Colonic mucosa (tissue), 4 donors: ENCODE results near the gene OGDH. TPM values are rescaled to one million over a fixed set of nuclear protein-coding genes. Genes with fewer than 3 reads are reported as not detected.
"Not testable (repeated sequence)": the region's sequence is repeated elsewhere in the genome, so short reads cannot be mapped to it uniquely, and the experiment has no call there.

Source experiments
- DNase-seq: peaks from one replicate; pipeline ENCODE4 v3.0.0-alpha.2; 2020
- H3K27ac ChIP-seq: fragments of 200-600 bp; one replicate; pipeline ENCODE4 v1.8.0; 2021
- H3K27me3 ChIP-seq: fragments of 200-600 bp; one replicate; pipeline ENCODE4 v1.8.0; 2021
- H3K36me3 ChIP-seq: fragments of 200-600 bp; one replicate; pipeline ENCODE4 v1.8.0; 2021
- H3K4me1 ChIP-seq: fragments of 200-600 bp; one replicate; pipeline ENCODE4 v1.8.0; 2021; ENCODE audit warnings: mild to moderate bottlenecking
- H3K4me3 ChIP-seq: fragments of 200-600 bp; one replicate; pipeline ENCODE4 v1.8.0; 2021
- H3K9ac ChIP-seq, 2 donors: one replicate each; pipeline ENCODE4 v1.7.0; 2013; ENCODE audit warnings: control low read depth in 2 of 2, low read depth in 2 of 2, low read length in 2 of 2
- H3K9me3 ChIP-seq: fragments of 200-600 bp; one replicate; pipeline ENCODE4 v1.8.0; 2021
- intact Hi-C: fragments of 100-400 bp; cut with DNase I; formaldehyde crosslinking; loops from one replicate; pipeline ENCODE4 v1.14.1; 2022
- total RNA-seq, 2 donors: library from RNA; stranded (reverse); fragmentation: NEBNext Ultra II Directional in 1 of 2; extraction: Animal tissue kit (Norgen Biotek cat#: 25700) in 1 of 2; gene quantifications; one replicate each; pipeline ENCODE4 v1.2.1, GENCODE V29; 2021
- TF ChIP-seq, protein P1 (sequence below): fragments of 200-600 bp; IDR thresholded peaks from one replicate; pipeline ENCODE4 v1.8.0; 2022; ENCODE audit warnings: antibody characterized with exemption, mild to moderate bottlenecking
- donor health status: healthy.
- donor health status: DM: no; HTN: no; CAD: no.
- donor health status: DM: no; HTN: no; CAD: no.

OGDH gene
- total RNA-seq, 2 donors from 2014 or later = 142 to 164 TPM

DNA sequence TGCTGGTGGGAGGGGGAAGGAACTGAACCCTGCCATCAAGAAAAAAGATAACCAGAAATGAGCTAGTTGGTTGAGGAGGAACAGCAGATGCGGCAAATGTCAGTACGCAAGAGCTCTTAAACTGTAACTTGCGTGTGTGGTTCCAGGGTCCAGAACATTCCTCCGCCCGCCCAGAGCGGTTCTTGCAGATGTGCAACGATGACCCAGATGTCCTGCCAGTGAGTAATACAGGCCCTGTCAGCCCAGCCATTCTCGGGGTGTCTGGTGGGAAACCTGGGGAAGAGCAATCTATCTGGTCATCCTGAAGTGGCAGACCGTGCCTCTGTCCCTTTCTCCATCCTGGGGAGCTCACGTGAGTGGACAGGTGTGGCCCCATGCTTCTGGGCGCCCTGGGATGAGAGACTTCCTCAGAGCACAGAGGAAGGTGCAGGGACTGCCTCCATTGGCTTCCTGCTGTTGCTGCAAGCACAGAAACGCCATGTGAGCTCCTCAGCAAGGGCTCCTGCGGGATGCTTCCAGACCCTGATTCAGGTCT lies 91.7 kb downstream of the OGDH start:
- H3K9me3 ChIP-seq = no peaks in the 10 kb centered on the region
- H3K4me1 ChIP-seq = no peaks in the 10 kb centered on the region
- TF ChIP-seq, protein P1, sequence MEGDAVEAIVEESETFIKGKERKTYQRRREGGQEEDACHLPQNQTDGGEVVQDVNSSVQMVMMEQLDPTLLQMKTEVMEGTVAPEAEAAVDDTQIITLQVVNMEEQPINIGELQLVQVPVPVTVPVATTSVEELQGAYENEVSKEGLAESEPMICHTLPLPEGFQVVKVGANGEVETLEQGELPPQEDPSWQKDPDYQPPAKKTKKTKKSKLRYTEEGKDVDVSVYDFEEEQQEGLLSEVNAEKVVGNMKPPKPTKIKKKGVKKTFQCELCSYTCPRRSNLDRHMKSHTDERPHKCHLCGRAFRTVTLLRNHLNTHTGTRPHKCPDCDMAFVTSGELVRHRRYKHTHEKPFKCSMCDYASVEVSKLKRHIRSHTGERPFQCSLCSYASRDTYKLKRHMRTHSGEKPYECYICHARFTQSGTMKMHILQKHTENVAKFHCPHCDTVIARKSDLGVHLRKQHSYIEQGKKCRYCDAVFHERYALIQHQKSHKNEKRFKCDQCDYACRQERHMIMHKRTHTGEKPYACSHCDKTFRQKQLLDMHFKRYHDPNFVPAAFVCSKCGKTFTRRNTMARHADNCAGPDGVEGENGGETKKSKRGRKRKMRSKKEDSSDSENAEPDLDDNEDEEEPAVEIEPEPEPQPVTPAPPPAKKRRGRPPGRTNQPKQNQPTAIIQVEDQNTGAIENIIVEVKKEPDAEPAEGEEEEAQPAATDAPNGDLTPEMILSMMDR = no peak
- intact Hi-C loops = no loop called here
- H3K4me3 ChIP-seq = no peak overlapping the region
- H3K27ac ChIP-seq = no peak overlapping the region
- no peaks in the 10 kb centered on the region for H3K27me3 ChIP-seq
- DNase-seq = no peak
- H3K36me3 ChIP-seq = peaks cover 27% of the 10 kb centered on the region
- no peak overlapping the region for H3K9ac ChIP-seq

GRCh38 chr7:44699598-44699997 lies 93.2 kb downstream of the OGDH start:
- H3K9ac ChIP-seq, H3K4me1 ChIP-seq, H3K9me3 ChIP-seq, DNase-seq, H3K27ac ChIP-seq, H3K27me3 ChIP-seq, H3K4me3 ChIP-seq, intact Hi-C loops: not testable (repeated sequence)
- peaks cover 27% of the 10 kb centered on the region for H3K36me3 ChIP-seq

DNA sequence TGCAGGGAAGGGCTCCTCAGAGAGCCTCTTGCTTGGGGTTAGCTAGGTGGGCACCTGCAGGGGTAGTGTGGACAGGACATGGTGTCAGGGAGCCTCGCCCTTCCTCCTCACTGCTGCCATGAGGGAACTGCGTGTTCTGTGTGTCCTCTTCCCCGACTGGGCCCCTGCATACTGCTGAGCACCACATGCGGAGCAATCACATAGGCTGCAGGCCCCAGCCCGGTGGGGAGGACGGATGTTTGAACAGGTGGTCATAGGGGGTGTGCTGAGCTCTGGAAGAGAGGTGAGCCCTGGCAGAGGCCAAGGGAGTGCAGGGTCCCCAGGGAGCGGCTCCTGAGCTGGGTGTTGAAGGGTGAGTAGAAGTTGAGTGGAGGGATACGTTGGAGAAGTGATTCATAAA lies 93.9 kb downstream of the OGDH start:
- Histone ChIP-seq H3K36me3 (peaks cover 27% of the 10 kb centered on the region), H3K4me3 (no peak overlapping the region), H3K27ac (no peak overlapping the region), H3K4me1 (no peaks in the 10 kb centered on the region), H3K27me3 (no peaks in the 10 kb centered on the region), H3K9me3 (no peaks in the 10 kb centered on the region), H3K9ac (no peak overlapping the region)
- TF ChIP-seq, protein P1 = no peak
- intact Hi-C loops = no loop called here
- no peak for DNase-seq

- H3K27ac ChIP-seq, H3K4me1 ChIP-seq, H3K9ac ChIP-seq, H3K9me3 ChIP-seq, H3K27me3 ChIP-seq, DNase-seq, intact Hi-C loops, H3K4me3 ChIP-seq: not testable (repeated sequence)
- peaks cover 20% of the 10 kb centered on the region for H3K36me3 ChIP-seq
Measured at GRCh38 chr7:44703391-44703790, 97.0 kb downstream of the OGDH start.

DNA sequence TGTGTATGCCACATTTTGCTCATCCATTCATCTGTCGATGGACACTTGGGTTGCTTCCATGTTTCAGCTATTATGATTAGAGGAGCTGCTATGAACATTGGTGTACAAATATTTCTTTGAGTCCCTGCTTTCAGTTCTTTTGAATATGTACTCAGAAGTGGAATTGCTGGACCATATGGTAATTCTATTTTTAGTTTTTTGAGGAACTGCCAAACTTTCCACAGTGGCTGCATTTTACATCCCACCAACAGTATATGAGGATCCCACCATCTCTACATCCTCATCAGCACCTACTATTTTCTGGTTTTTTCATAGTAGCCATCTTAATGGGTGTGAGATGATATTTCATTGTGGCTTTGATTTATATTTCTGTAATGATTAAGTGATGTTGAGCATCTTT lies 97.5 kb downstream of the OGDH start:
- no peaks in the 10 kb centered on the region for H3K9me3 ChIP-seq
- no peak overlapping the region for H3K9ac ChIP-seq
- H3K36me3 ChIP-seq = peaks cover 16% of the 10 kb centered on the region
- no peak for DNase-seq
- H3K27ac ChIP-seq = no peak overlapping the region
- H3K4me1 ChIP-seq = no peaks in the 10 kb centered on the region
- no peak overlapping the region for H3K4me3 ChIP-seq
- H3K27me3 ChIP-seq = no peaks in the 10 kb centered on the region
- TF ChIP-seq, protein P1 = no peak
- intact Hi-C loops = no loop called here

- Histone ChIP-seq H3K36me3 (peaks cover 11% of the 10 kb centered on the region), H3K9ac (no peak overlapping the region), H3K27me3 (no peaks in the 10 kb centered on the region), H3K4me1 (no peaks in the 10 kb centered on the region), H3K4me3 (no peak overlapping the region), H3K27ac (no peak overlapping the region), H3K9me3 (no peaks in the 10 kb centered on the region)
- TF ChIP-seq, protein P1 = no peak
- intact Hi-C loops = no loop called here
- no peak for DNase-seq
Measured at GRCh38 chr7:44705434-44705833, 99.0 kb downstream of the OGDH start.
